GM12875 (cell line): ENCODE measurements around the gene TMEM269.
A peak's percentile ranks its signal among the peaks of the same experiment; 100 is the strongest.

Experiments used
- H3K4me3 ChIP-seq: one replicate; pipeline ENCODE4 v1.5.1; 2011; ENCODE audit warnings: low read depth, low read length, control low read depth
- TF ChIP-seq, protein P1 (sequence below): IDR thresholded peaks from 2 replicates; pipeline ENCODE4 v1.5.1; 2011; ENCODE audit warnings: low read depth, mild to moderate bottlenecking, control low read depth, inconsistent platforms, low read length, moderate library complexity, borderline replicate concordance; ENCODE audit not compliant: insufficient read depth

TMEM269 gene

GRCh38 chr1:42845193-42845592 lies 60.4 kb downstream of the TMEM269 start:
- H3K4me3 ChIP-seq = no peak overlapping the region
- TF ChIP-seq, protein P1, sequence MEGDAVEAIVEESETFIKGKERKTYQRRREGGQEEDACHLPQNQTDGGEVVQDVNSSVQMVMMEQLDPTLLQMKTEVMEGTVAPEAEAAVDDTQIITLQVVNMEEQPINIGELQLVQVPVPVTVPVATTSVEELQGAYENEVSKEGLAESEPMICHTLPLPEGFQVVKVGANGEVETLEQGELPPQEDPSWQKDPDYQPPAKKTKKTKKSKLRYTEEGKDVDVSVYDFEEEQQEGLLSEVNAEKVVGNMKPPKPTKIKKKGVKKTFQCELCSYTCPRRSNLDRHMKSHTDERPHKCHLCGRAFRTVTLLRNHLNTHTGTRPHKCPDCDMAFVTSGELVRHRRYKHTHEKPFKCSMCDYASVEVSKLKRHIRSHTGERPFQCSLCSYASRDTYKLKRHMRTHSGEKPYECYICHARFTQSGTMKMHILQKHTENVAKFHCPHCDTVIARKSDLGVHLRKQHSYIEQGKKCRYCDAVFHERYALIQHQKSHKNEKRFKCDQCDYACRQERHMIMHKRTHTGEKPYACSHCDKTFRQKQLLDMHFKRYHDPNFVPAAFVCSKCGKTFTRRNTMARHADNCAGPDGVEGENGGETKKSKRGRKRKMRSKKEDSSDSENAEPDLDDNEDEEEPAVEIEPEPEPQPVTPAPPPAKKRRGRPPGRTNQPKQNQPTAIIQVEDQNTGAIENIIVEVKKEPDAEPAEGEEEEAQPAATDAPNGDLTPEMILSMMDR = no peak

- peak overlapping the region; percentile 68 for H3K4me3 ChIP-seq
- TF ChIP-seq, protein P1 = no peak
These were observed 61.1 kb downstream of the TMEM269 start for GRCh38 chr1:42845866-42846256.

- TF ChIP-seq, protein P1 = peak; percentile 35; the same call in 1 of the 2 replicates
- H3K4me3 ChIP-seq = peak within 1 kb of the TSS; percentile 68
These were observed 61.7 kb downstream of the TMEM269 start, which contains the start of gene ZNF691 for GRCh38 chr1:42846257-42847110. TSS of gene ZNF691 (plus strand) at chr1:42846613. CDS start at chr1:42849659, 3,046 bp downstream.

DNA sequence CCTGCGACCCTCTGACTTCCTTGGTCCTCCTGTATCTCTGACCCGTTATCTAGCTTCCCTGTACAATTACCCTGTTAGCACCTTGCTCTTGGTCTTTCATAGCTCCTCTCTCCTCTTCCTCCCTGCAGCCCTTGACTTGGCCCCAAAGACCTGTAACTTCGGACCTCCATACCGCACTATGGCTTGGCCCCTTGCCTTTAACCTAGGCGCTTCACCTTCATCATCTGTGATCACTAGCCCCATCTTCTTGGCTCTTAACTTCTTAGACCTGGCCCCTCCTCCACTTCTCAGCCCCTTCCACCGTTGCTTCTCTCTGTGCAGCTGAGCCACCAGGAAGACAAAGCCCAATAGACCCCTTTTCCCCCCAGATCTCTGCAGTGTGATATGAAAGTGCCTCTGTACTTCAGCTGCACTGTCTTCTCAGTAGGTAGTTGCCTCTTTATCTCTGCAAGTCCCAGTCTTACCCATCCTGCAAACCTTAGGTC lies 62.4 kb downstream of the TMEM269 start:
- TF ChIP-seq, protein P1 = no peak
- H3K4me3 ChIP-seq = peak overlapping the region; percentile 68

DNA sequence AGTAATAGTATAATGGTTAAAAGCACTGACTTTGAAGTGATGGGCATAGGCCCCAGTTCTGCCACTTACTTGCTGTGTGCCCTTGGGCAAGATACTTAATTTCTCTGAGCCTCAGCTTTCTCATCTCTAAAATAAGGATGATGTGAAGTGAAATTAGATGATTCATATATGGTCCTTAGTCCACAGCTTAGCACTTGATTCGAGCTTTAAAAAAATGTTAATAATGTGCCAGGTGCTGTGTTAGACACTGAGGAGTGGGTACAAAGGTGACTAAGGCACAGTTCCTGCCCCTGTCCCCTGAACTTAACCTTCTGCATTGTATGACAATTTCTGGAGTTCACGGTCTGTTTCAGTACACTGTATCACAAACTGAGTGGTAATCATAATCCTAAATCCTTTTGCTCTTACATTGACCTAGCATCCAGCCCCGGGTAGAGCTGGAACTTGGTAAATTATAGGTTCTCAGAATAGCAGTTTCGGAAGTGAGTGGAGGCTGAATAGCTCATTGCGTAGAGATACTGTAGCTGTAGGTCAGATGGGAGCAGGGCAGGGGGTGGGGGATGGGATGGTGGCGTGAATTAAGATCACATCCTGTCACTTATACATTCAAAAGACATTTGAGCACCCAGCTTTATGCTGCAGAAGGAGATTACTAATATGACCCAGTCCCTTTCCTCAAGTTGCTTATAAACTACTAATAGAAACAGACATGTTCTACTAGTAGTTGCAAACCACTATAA lies 63.1 kb downstream of the TMEM269 start:
- peak overlapping the region; percentile 68 for H3K4me3 ChIP-seq
- TF ChIP-seq, protein P1 = no peak

DNA sequence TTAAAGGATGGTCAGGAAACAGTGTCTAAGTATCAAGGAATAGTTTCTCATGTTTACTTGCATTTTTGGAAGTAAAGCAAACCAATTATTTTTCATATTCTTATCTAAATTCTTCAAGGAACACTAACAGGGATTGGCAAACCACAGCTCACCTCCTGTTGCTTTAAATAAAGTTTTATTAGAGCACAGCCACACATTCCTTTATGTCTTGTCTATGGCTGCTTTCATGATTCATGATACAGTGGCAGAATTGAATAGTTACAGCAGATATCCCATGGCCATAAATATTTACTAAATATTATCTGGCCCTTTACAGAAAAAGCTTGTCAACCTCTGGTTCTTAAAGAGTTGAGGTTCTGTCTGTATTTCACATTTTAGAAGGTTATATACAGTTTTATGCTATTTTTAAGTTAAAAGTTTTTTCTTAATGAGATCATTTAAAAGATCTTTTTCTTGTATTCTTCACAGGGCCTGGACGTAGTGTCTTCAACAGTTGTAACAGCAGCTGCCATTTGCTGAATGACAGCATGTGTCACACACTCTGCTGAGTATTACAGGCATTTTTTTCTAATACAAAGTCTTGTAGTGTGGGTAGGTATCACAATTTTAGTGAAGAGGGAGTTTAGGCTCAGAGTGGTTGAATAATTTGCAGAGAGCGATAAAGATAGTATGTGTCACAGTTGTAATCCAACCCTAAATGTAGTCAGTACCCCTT lies 64.2 kb downstream of the TMEM269 start:
- TF ChIP-seq, protein P1 = no peak
- H3K4me3 ChIP-seq = no peak overlapping the region
